ENCODE data around the gene RERE. TPM values are rescaled to one million over a fixed set of nuclear protein-coding genes. Genes with fewer than 3 reads are reported as not detected.

RERE gene
- total RNA-seq, 1 experiment from 2014 or later: 217 TPM

- intact Hi-C loops (cut with micrococcal nuclease; ENCODE audit: unreplicated experiment) (no loop called here), in situ Hi-C loops (cut with HindIII; ENCODE audit: low pct_unique_long_range_greater_than_20kb, low sequenced_read_pairs) (no loop called here)
- Histone ChIP-seq H3K4me1 (ENCODE audit: control insufficient read depth, insufficient read depth, low read length) (no peaks in the 10 kb centered on the region), H3K9me3 (ENCODE audit: control insufficient read depth, insufficient read depth, low read depth, low read length) (no peaks in the 10 kb centered on the region), H3K4me3 (ENCODE audit: low read depth in 2 of 2, low read length in 2 of 2) (no peak overlapping the region), H3K27me3 (ENCODE audit: control insufficient read depth, insufficient read depth, low read length) (no peaks in the 10 kb centered on the region), H3K36me3 (ENCODE audit: control insufficient read depth, insufficient read depth, low read length) (no peaks in the 10 kb centered on the region; the same call in 1 of the 2 replicates), H3K27ac (ENCODE audit: low read length) (no peak overlapping the region)
- no TSS peak for BruUV-seq (replicated peaks)
- TF ChIP-seq POLR2AphosphoS5 (IDR thresholded peaks at IDR 0.05; ENCODE audit: low read depth, low read length) (no peak), SIN3A (IDR thresholded peaks at IDR 0.05; ENCODE audit: borderline replicate concordance, insufficient read depth, low read depth, low read length) (no peak), CTCF (IDR thresholded peaks at IDR 0.05) (no peak), TCF7L2 (IDR thresholded peaks at IDR 0.05; ENCODE audit: low read depth, low read length) (no peak)
- TF ChIP-seq, protein P1, sequence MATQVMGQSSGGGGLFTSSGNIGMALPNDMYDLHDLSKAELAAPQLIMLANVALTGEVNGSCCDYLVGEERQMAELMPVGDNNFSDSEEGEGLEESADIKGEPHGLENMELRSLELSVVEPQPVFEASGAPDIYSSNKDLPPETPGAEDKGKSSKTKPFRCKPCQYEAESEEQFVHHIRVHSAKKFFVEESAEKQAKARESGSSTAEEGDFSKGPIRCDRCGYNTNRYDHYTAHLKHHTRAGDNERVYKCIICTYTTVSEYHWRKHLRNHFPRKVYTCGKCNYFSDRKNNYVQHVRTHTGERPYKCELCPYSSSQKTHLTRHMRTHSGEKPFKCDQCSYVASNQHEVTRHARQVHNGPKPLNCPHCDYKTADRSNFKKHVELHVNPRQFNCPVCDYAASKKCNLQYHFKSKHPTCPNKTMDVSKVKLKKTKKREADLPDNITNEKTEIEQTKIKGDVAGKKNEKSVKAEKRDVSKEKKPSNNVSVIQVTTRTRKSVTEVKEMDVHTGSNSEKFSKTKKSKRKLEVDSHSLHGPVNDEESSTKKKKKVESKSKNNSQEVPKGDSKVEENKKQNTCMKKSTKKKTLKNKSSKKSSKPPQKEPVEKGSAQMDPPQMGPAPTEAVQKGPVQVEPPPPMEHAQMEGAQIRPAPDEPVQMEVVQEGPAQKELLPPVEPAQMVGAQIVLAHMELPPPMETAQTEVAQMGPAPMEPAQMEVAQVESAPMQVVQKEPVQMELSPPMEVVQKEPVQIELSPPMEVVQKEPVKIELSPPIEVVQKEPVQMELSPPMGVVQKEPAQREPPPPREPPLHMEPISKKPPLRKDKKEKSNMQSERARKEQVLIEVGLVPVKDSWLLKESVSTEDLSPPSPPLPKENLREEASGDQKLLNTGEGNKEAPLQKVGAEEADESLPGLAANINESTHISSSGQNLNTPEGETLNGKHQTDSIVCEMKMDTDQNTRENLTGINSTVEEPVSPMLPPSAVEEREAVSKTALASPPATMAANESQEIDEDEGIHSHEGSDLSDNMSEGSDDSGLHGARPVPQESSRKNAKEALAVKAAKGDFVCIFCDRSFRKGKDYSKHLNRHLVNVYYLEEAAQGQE (IDR thresholded peaks at IDR 0.05; ENCODE audit: insufficient read depth in 1 of 2, low read depth in 2 of 2, low read length in 1 of 2): no peak
- DNase-seq (ENCODE audit: low read depth, low spot score) (no peak), ATAC-seq (no peak)
- ChIA-PET POLR2A (no interaction called here), CTCF (interaction anchor here (1.1 kb wide), 1 partner anchor 54 kb away, joined by 4 read pairs; no protein-coding TSS in a partner anchor)
Measured at GRCh38 chr1:8794605-8795004, 22.8 kb downstream of the RERE start.

DNA sequence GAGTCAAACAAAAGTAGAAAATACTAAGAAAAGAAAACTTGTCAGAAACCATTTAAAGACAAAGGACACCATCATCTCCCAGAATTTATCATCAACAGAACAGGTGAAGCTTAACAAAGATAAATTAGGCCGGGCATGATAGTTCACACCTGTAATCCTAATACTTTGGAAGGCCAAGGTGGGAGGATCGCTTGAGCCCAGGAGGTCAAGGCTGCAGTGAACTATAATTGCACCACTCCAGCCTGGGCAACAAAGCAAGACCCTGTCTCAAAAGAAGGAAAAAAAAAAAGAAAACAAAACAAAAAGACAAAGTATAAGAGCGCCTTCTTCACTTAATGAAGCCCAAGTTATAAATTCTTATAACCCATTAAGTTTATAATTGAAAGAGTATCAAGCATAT lies 25.6 kb downstream of the RERE start:
- H3K36me3 ChIP-seq (ENCODE audit: control insufficient read depth, insufficient read depth, low read length): no peaks in the 10 kb centered on the region; the same call in 1 of the 2 replicates
- no peak for DNase-seq (ENCODE audit: low read depth, low spot score)
- BruUV-seq (replicated peaks): no TSS peak
- TF ChIP-seq, protein P1 (IDR thresholded peaks at IDR 0.05; ENCODE audit: insufficient read depth in 1 of 2, low read depth in 2 of 2, low read length in 1 of 2): no peak
- TF ChIP-seq POLR2AphosphoS5 (IDR thresholded peaks at IDR 0.05; ENCODE audit: low read depth, low read length) (no peak), TCF7L2 (IDR thresholded peaks at IDR 0.05; ENCODE audit: low read depth, low read length) (no peak), CTCF (IDR thresholded peaks at IDR 0.05) (no peak), SIN3A (IDR thresholded peaks at IDR 0.05; ENCODE audit: borderline replicate concordance, insufficient read depth, low read depth, low read length) (no peak)
- H3K4me3 ChIP-seq (ENCODE audit: low read depth in 2 of 2, low read length in 2 of 2): no peak overlapping the region
- H3K27ac ChIP-seq (ENCODE audit: low read length): no peak overlapping the region
- in situ Hi-C loops (cut with HindIII; ENCODE audit: low pct_unique_long_range_greater_than_20kb, low sequenced_read_pairs): no loop called here
- H3K4me1 ChIP-seq (ENCODE audit: control insufficient read depth, insufficient read depth, low read length): no peaks in the 10 kb centered on the region
- H3K9me3 ChIP-seq (ENCODE audit: control insufficient read depth, insufficient read depth, low read depth, low read length): no peaks in the 10 kb centered on the region
- H3K27me3 ChIP-seq (ENCODE audit: control insufficient read depth, insufficient read depth, low read length): no peaks in the 10 kb centered on the region
- ChIA-PET POLR2A (no interaction called here), CTCF (no interaction called here)
- ATAC-seq: no peak
- intact Hi-C loops (cut with micrococcal nuclease; ENCODE audit: unreplicated experiment): no loop called here

Measured in Panc1 (cell line).